Common myeloid progenitor, CD34-positive (primary cell): Measurements from ENCODE around the gene VPS4A.

Source experiments
- CTCF ChIA-PET: fragments of 350-600 bp; sonication (Branson Sonifier 250); formaldehyde crosslinking; loops from one replicate; lab custom pipeline; 2021; ENCODE audit warnings: antibody characterized with exemption; lab: Charles Lee
- POLR2A ChIA-PET: fragments of 350-600 bp; sonication (Branson Sonifier 250); formaldehyde crosslinking; loops from one replicate; lab custom pipeline; 2021; ENCODE audit warnings: antibody characterized with exemption; lab: Charles Lee
- DNase-seq, 3 donors: peaks; one replicate each; pipeline versions ENCODE4 v3.0.0 to v3.0.0-alpha.2; 2013
- H3K27ac ChIP-seq, 2 experiments: 1 replicate in 1 of 2; 2 replicates in 1 of 2; pipeline ENCODE4 v1.7.0; 2013; ENCODE audit warnings: inconsistent platforms in 2 of 2, low read length in 2 of 2, mild to moderate bottlenecking in 2 of 2, low read depth in 1 of 2, moderate library complexity in 1 of 2; ENCODE audit not compliant: severe bottlenecking in 2 of 2, insufficient read depth in 1 of 2, poor library complexity in 1 of 2
- H3K27me3 ChIP-seq, 5 experiments: replicated peaks in 2 of 5; 1 replicate in 3 of 5; 2 replicates in 2 of 5; pipeline versions ENCODE4 v1.6.1 to v1.7.0; 2013; ENCODE audit warnings: low read length in 4 of 5, mild to moderate bottlenecking in 2 of 5, moderate library complexity in 2 of 5, inconsistent platforms in 1 of 5; ENCODE audit not compliant: insufficient read depth in 5 of 5, control insufficient read depth in 4 of 5
- H3K36me3 ChIP-seq, 4 experiments: 1 replicate in 2 of 4; 2 replicates in 2 of 4; pipeline versions ENCODE4 v1.6.1 to v1.7.0; 2013; ENCODE audit warnings: low read length in 3 of 4, control low read depth in 1 of 4, mild to moderate bottlenecking in 1 of 4; ENCODE audit not compliant: control insufficient read depth in 4 of 4, insufficient read depth in 4 of 4
- H3K4me1 ChIP-seq, 4 experiments: 1 replicate in 3 of 4; 2 replicates in 1 of 4; pipeline versions ENCODE4 v1.6.1 to v1.7.1; 2013; ENCODE audit warnings: low read length in 3 of 4, mild to moderate bottlenecking in 3 of 4, control low read depth in 1 of 4, inconsistent platforms in 1 of 4, moderate library complexity in 1 of 4; ENCODE audit not compliant: control insufficient read depth in 4 of 4, insufficient read depth in 4 of 4; ENCODE audit errors: control extremely low read depth in 1 of 4
- H3K4me3 ChIP-seq, 7 experiments: 1 replicate in 4 of 7; 2 replicates in 3 of 7; pipeline versions ENCODE4 v1.5.1 to v1.7.0; 2013; ENCODE audit warnings: mild to moderate bottlenecking in 7 of 7, low read length in 6 of 7, moderate library complexity in 6 of 7, inconsistent platforms in 2 of 7, low read depth in 2 of 7, control low read depth in 1 of 7; ENCODE audit not compliant: insufficient read depth in 4 of 7, control insufficient read depth in 1 of 7; ENCODE audit errors: extremely low read depth in 1 of 7
- H3K9me3 ChIP-seq, 5 experiments: 1 replicate in 4 of 5; 2 replicates in 1 of 5; pipeline versions ENCODE4 v1.6.1 to v1.7.1; 2013; ENCODE audit warnings: low read length in 4 of 5, mild to moderate bottlenecking in 2 of 5, inconsistent platforms in 1 of 5, low read depth in 1 of 5, moderate library complexity in 1 of 5; ENCODE audit not compliant: control insufficient read depth in 4 of 5, insufficient read depth in 2 of 5; ENCODE audit errors: control extremely low read depth in 1 of 5
- WGBS: methylation state at CpG from one replicate; pipeline ENCODE4 v1.1.5; 2013; ENCODE audit not compliant: insufficient coverage; 5-methylcytosine and 5-hydroxymethylcytosine counted together

The VPS4A gene

GRCh38 chr16:69368866-69369265 lies 57.7 kb downstream of the VPS4A start:
- no peak for DNase-seq
- Histone ChIP-seq H3K36me3 (peaks cover 37 to 81% (median 63%) of the 10 kb centered on the region in 4 experiments), H3K4me3 (no peak overlapping the region), H3K27ac (no peak overlapping the region), H3K27me3 (no peaks in the 10 kb centered on the region), H3K9me3 (no peaks in the 10 kb centered on the region), H3K4me1 (peaks cover 5 to 7% (median 6%) of the 10 kb centered on the region in 4 experiments)
- ChIA-PET POLR2A (no interaction called here), CTCF (no interaction called here)
- 100% methylated on average over 1 of the region's 4 CpGs for WGBS

- H3K27me3 ChIP-seq = no peaks in the 10 kb centered on the region
- peaks cover 21 to 60% (median 48%) of the 10 kb centered on the region in 4 experiments for H3K36me3 ChIP-seq
- CTCF ChIA-PET = no interaction called here
- POLR2A ChIA-PET = no interaction called here
- H3K27ac ChIP-seq = no peak overlapping the region
- peaks cover 5 to 7% (median 6%) of the 10 kb centered on the region in 4 experiments for H3K4me1 ChIP-seq
- no CpG with 5 or more reads among the region's 2 CpGs for WGBS
- peak in 2 of 3 donors; percentile 36 to 40 for DNase-seq
- no peak overlapping the region for H3K4me3 ChIP-seq
- H3K9me3 ChIP-seq = no peaks in the 10 kb centered on the region
Measured at GRCh38 chr16:69371564-69371963, 60.4 kb downstream of the VPS4A start.

- ChIA-PET POLR2A (no interaction called here), CTCF (interaction anchor here (0.6 to 1.2 kb wide), 3 partner anchors 12 to 955 kb away, joined by 3 to 4 read pairs (median 3); partner anchors contain the start of gene COG8)
- no peak for DNase-seq
- no peaks in the 10 kb centered on the region for H3K9me3 ChIP-seq
- H3K27ac ChIP-seq = no peak overlapping the region
- no peaks in the 10 kb centered on the region for H3K27me3 ChIP-seq
- WGBS = no CpG with 5 or more reads among the region's 1 CpG
- H3K36me3 ChIP-seq = peaks cover 20 to 53% (median 42%) of the 10 kb centered on the region in 4 experiments
- H3K4me1 ChIP-seq = peaks cover 3 to 7% (median 5%) of the 10 kb centered on the region in 4 experiments
- H3K4me3 ChIP-seq = no peak overlapping the region
Measured at GRCh38 chr16:69373019-69373418, 61.9 kb downstream of the VPS4A start.
